Measurements from ENCODE around the gene EIF2B2. TPM values are rescaled to one million over a fixed set of nuclear protein-coding genes. Genes with fewer than 3 reads are reported as not detected.

EIF2B2 gene
- total and polyA plus RNA-seq, 12 donors = 20.6 to 90.9 (median 51.6) TPM

DNA sequence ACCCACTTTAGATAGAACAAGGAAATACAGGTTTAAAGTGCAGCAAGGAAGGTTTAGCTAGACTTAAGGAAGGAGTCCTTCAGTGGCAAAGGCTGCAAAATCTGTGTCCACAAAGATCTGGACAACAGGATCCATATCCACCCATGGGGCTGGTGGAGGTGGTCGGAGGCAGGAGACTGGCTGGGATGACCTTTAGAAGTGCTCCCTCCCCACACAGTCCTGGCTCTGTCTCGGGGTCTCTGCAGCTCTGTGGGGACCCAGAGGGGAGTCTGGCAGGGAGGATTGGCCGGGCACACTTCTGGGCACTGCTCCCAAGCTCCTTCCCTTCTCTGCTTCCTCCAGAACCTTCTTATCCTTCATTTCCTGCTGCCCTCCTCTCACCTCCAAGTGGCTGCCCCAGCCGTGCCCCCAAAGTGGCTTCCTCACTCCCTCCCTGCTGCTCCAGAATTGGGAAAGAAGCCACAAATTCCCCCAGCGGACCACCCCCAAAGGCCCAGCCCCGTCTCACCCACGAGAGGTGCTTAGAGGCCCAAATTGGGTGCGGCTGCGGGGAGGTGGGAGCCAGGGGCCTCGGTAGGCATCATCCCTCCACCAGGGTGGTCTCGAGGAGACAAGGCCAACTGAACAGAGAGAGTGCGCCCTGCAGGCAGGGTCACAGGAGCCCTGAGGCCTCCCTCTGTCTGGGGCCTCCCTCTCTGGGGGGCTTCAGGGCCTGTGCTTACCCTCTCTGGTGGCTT lies 25.4 kb upstream of the EIF2B2 start:
- Histone ChIP-seq H3K27me3 (no peaks in the 10 kb centered on the region), H3K4me3 (no peak overlapping the region), H3K27ac (no peak overlapping the region), H3K4me1 (replicated peaks in 1 of 2) (peaks cover 0 to 14% of the 10 kb centered on the region in 2 donors), H3K9me3 (replicated peaks in 1 of 3) (no peaks in the 10 kb centered on the region), H3K36me3 (replicated peaks in 1 of 2) (no peaks in the 10 kb centered on the region)
- intact Hi-C loops (cut with DNase I) = no loop called here
- 77 to 85% (median 82%) methylated on average over 7 to 12 of the region's 12 CpGs for WGBS, 4 donors
- TF ChIP-seq CTCF (IDR thresholded peaks at IDR 0.05) = no peak
- TF ChIP-seq POLR2A (IDR thresholded peaks at IDR 0.05) = no peak
- peak in 1 of 7 donors; percentile 42 for DNase-seq

GRCh38 chr14:74977901-74978385 lies 24.8 kb upstream of the EIF2B2 start:
- DNase-seq = peak in 1 of 7 donors; percentile 41

GRCh38 chr14:74978416-74978947 lies 24.2 kb upstream of the EIF2B2 start:
- DNase-seq = peak in 1 of 7 donors; percentile 52
- TF ChIP-seq POLR2A (IDR thresholded peaks at IDR 0.05) (no peak), CTCF (IDR thresholded peaks at IDR 0.05) (no peak)
- 80 to 86% (median 85%) methylated on average over 8 to 11 of the region's 11 CpGs for WGBS, 4 donors
- Histone ChIP-seq H3K27ac (no peak overlapping the region), H3K4me3 (no peak overlapping the region), H3K36me3 (replicated peaks in 1 of 2) (no peaks in the 10 kb centered on the region), H3K27me3 (no peaks in the 10 kb centered on the region), H3K4me1 (replicated peaks in 1 of 2) (peaks cover 0 to 13% of the 10 kb centered on the region in 2 donors), H3K9me3 (replicated peaks in 1 of 3) (no peaks in the 10 kb centered on the region)
- intact Hi-C loops (cut with DNase I) = no loop called here

More at GRCh38 chr14:74977901-74978385, 24.8 kb upstream of the EIF2B2 start:
- no peak for TF ChIP-seq POLR2A (IDR thresholded peaks at IDR 0.05)
- TF ChIP-seq CTCF (IDR thresholded peaks at IDR 0.05) = no peak
- intact Hi-C loops (cut with DNase I) = no loop called here
- 58 to 59% (median 58%) methylated on average over 6 of the region's 6 CpGs for WGBS, 4 donors
- peaks cover 0 to 14% of the 10 kb centered on the region in 2 donors for H3K4me1 ChIP-seq (replicated peaks in 1 of 2)
- no peak overlapping the region for H3K4me3 ChIP-seq
- H3K9me3 ChIP-seq (replicated peaks in 1 of 3) = no peaks in the 10 kb centered on the region
- no peaks in the 10 kb centered on the region for H3K36me3 ChIP-seq (replicated peaks in 1 of 2)
- no peak overlapping the region for H3K27ac ChIP-seq
- H3K27me3 ChIP-seq = no peaks in the 10 kb centered on the region

DNA sequence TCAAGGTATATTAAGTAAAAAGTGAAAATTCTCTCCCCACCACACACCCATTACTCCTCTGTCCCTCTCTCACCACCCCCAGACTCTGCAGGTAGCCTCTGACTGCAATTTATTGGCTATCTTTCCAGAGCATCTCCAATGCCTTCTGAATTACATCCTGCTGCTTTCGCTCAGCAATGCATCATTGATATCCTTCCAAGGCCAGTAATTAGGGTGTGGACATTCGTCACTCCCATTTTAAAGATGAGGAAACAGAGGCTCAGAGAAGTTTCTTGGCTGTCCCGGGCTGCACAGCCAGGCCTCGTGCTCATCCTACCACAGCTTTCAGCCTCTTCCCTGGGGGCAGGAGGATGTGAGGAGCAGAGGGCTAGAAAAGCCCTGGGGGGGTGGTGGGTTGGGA lies 23.7 kb upstream of the EIF2B2 start:
- no peak overlapping the region for H3K27ac ChIP-seq
- TF ChIP-seq POLR2A (IDR thresholded peaks at IDR 0.05) (no peak), CTCF (IDR thresholded peaks at IDR 0.05) (no peak)
- WGBS, 4 donors = 72 to 90% (median 84%) methylated on average over 4 of the region's 4 CpGs
- no peaks in the 10 kb centered on the region for H3K36me3 ChIP-seq (replicated peaks in 1 of 2)
- intact Hi-C loops (cut with DNase I) = no loop called here
- H3K27me3 ChIP-seq = no peaks in the 10 kb centered on the region
- H3K9me3 ChIP-seq (replicated peaks in 1 of 3) = no peaks in the 10 kb centered on the region
- peaks cover 0 to 11% of the 10 kb centered on the region in 2 donors for H3K4me1 ChIP-seq (replicated peaks in 1 of 2)
- DNase-seq = no peak
- H3K4me3 ChIP-seq = no peak overlapping the region

All from adrenal gland (tissue), 12 donors.